Sigmoid colon (tissue), 7 donors: ENCODE measurements around the gene ASF1A. TPM values are rescaled to one million over a fixed set of nuclear protein-coding genes. Genes with fewer than 3 reads are reported as not detected.
A peak's percentile ranks its signal among the peaks of the same experiment; 100 is the strongest.

ENCODE experiments used
- DNase-seq: peaks from one replicate; pipeline ENCODE4 v3.0.0-alpha.2; 2019
- H3K27ac ChIP-seq, 4 donors: fragments of 200-600 bp; sonication (generic); one replicate each; pipeline ENCODE4 v1.5.1; 2016 to 2019; ENCODE audit warnings: mild to moderate bottlenecking in 1 of 4
- H3K27me3 ChIP-seq, 3 donors: fragments of 200-600 bp; sonication (generic); one replicate each; pipeline ENCODE4 v1.5.1; 2019; ENCODE audit warnings: mild to moderate bottlenecking in 1 of 3
- H3K36me3 ChIP-seq, 4 donors: fragments of 200-600 bp; sonication (generic); one replicate each; pipeline ENCODE4 v1.5.1; 2016 to 2019
- H3K4me1 ChIP-seq, 4 donors: fragments of 200-600 bp; sonication (generic); one replicate each; pipeline ENCODE4 v1.5.1; 2017 to 2019
- H3K4me3 ChIP-seq, 4 donors: fragments of 200-600 bp; sonication (generic); one replicate each; pipeline ENCODE4 v1.5.1; 2017 to 2019; ENCODE audit warnings: mild to moderate bottlenecking in 2 of 4, moderate library complexity in 1 of 4
- H3K9me3 ChIP-seq, 4 donors: fragments of 200-600 bp in 3 of 4; sonication (generic) in 3 of 4; one replicate each; pipeline versions ENCODE4 v1.5.1 to v1.6.1; 2013 to 2019
- CTCF ChIP-seq, 4 experiments: fragments of 450-650 bp in 3 of 4; fragments of 200-600 bp in 1 of 4; IDR thresholded peaks; one replicate each; pipeline ENCODE4 v1.5.1; 2016 to 2019; ENCODE audit warnings: antibody characterized with exemption in 4 of 4, mild to moderate bottlenecking in 3 of 4, moderate library complexity in 2 of 4
- EP300 ChIP-seq, 4 donors: sonication (generic); formaldehyde crosslinking; IDR thresholded peaks; one replicate each; pipeline ENCODE4 v1.6.1; 2017; ENCODE audit warnings: antibody characterized with exemption in 4 of 4
- POLR2A ChIP-seq, 2 donors: fragments of 450-650 bp; IDR thresholded peaks; one replicate each; pipeline ENCODE4 v1.6.1; 2016; ENCODE audit warnings: antibody characterized with exemption in 2 of 2, mild to moderate bottlenecking in 2 of 2, moderate library complexity in 2 of 2
- POLR2AphosphoS5 ChIP-seq, 4 donors: sonication (generic); formaldehyde crosslinking; IDR thresholded peaks; one replicate each; pipeline ENCODE4 v1.6.1; 2017; ENCODE audit warnings: antibody characterized with exemption in 4 of 4
- WGBS, 2 donors: extraction: QIAGEN DNeasy Blood & Tissue Kit; methylation state at CpG; one replicate each; pipeline ENCODE4 v1.1.7; 2013; 5-methylcytosine and 5-hydroxymethylcytosine counted together
- intact Hi-C: fragments of 100-400 bp; cut with DNase I; formaldehyde crosslinking; loops from one replicate; pipeline ENCODE4 v1.15.1; 2023
- polyA plus RNA-seq, 3 donors: library from polyadenylated mRNA; stranded (reverse); fragments of 200-250 nt; gene quantifications; one replicate each; pipeline ENCODE4 v1.2.3, GENCODE V29; 2013
- total RNA-seq, 4 donors: library from RNA; depleted of rRNA; stranded (reverse); fragments of >200 nt; gene quantifications; one replicate each; pipeline ENCODE4 v1.1.0, GENCODE V29; 2016
- donor health status: healthy with polysubstance abuse.
- donor health status: Bipolar disorder and iron deficiency.
- donor health status: healthy.

ASF1A gene
- total RNA-seq (10 to 100 TPM; 10.2 to 17.1 (median 14.1) TPM), polyA plus RNA-seq (10 to 100 TPM; 10.2 to 14.3 (median 11.6) TPM)

GRCh38 chr6:118893807-118894424 lies at the start of gene ASF1A:
ASF1A (plus strand) TSS chr6:118894152; CDS start chr6:118894414, 262 bp downstream.
- Histone ChIP-seq H3K27me3 (no peaks in the 10 kb centered on the region), H3K27ac (peak within 1 kb of the TSS; percentile 93 to 98 (median 96)), H3K36me3 (no peaks in the 10 kb centered on the region), H3K9me3 (no peaks in the 10 kb centered on the region), H3K4me1 (peaks cover 0 to 38% (median 17%) of the 10 kb centered on the region in 4 donors), H3K4me3 (peak within 1 kb of the TSS; percentile 68 to 96 (median 82))
- DNase-seq, result peak; percentile 98
- peak; percentile 60 to 63 for TF ChIP-seq POLR2A (IDR thresholded peaks at IDR 0.05)
- peak; percentile 75 to 94 (median 81) for TF ChIP-seq POLR2AphosphoS5 (IDR thresholded peaks at IDR 0.05)
- TF ChIP-seq CTCF (IDR thresholded peaks at IDR 0.05), result peak in 3 of 4 experiments; percentile 22 to 46 (median 33)
- TF ChIP-seq EP300 (IDR thresholded peaks at IDR 0.05), result no peak
- intact Hi-C loops, result loop anchor here (2.0 to 10.0 kb wide), 4 partner anchors 185 to 1219 kb away; partner anchors contain the start of genes CEP85L, FAM184A, MAN1A1 and NUS1
- 0% methylated on average over 51 of the region's 51 CpGs for WGBS, 2 donors

GRCh38 chr6:118844915-118845314 lies 49.0 kb upstream of the ASF1A start:
- H3K4me3 ChIP-seq, result no peak overlapping the region
- no peak for TF ChIP-seq POLR2A (IDR thresholded peaks at IDR 0.05)
- no peak for TF ChIP-seq EP300 (IDR thresholded peaks at IDR 0.05)
- no peak for TF ChIP-seq CTCF (IDR thresholded peaks at IDR 0.05)
- no peak for TF ChIP-seq POLR2AphosphoS5 (IDR thresholded peaks at IDR 0.05)
- H3K36me3 ChIP-seq, result no peaks in the 10 kb centered on the region
- intact Hi-C loops, result no loop called here
- H3K4me1 ChIP-seq, result peaks cover 0 to 5% (median 2%) of the 10 kb centered on the region in 4 donors
- no peak for DNase-seq
- no peaks in the 10 kb centered on the region for H3K9me3 ChIP-seq
- H3K27ac ChIP-seq, result no peak overlapping the region
- 73 to 90% methylated on average over 3 of the region's 3 CpGs for WGBS, 2 donors
- no peaks in the 10 kb centered on the region for H3K27me3 ChIP-seq

- H3K36me3 ChIP-seq, result no peaks in the 10 kb centered on the region
- H3K9me3 ChIP-seq, result no peaks in the 10 kb centered on the region
- TF ChIP-seq CTCF (IDR thresholded peaks at IDR 0.05) (no peak), POLR2AphosphoS5 (IDR thresholded peaks at IDR 0.05) (no peak), EP300 (IDR thresholded peaks at IDR 0.05) (no peak), POLR2A (IDR thresholded peaks at IDR 0.05) (no peak)
- H3K4me3 ChIP-seq, result no peak overlapping the region
- H3K27ac ChIP-seq, result no peak overlapping the region
- intact Hi-C loops, result no loop called here
- 97 to 98% methylated on average over 5 of the region's 5 CpGs for WGBS, 2 donors
- H3K27me3 ChIP-seq, result no peaks in the 10 kb centered on the region
- DNase-seq, result no peak
- peaks cover 0 to 3% (median under 1%) of the 10 kb centered on the region in 4 donors for H3K4me1 ChIP-seq
These were observed 40.5 kb upstream of the ASF1A start for GRCh38 chr6:118853408-118853807.

GRCh38 chr6:118856301-118856700 lies 37.7 kb upstream of the ASF1A start:
- 89 to 94% methylated on average over 4 of the region's 4 CpGs for WGBS, 2 donors
- H3K27me3 ChIP-seq, result no peaks in the 10 kb centered on the region
- H3K9me3 ChIP-seq, result no peaks in the 10 kb centered on the region
- no peak for TF ChIP-seq POLR2A (IDR thresholded peaks at IDR 0.05)
- no peak for TF ChIP-seq POLR2AphosphoS5 (IDR thresholded peaks at IDR 0.05)
- TF ChIP-seq CTCF (IDR thresholded peaks at IDR 0.05), result no peak
- TF ChIP-seq EP300 (IDR thresholded peaks at IDR 0.05), result no peak
- intact Hi-C loops, result no loop called here
- DNase-seq, result no peak
- no peak overlapping the region for H3K4me3 ChIP-seq
- no peak overlapping the region for H3K27ac ChIP-seq
- H3K36me3 ChIP-seq, result no peaks in the 10 kb centered on the region
- H3K4me1 ChIP-seq, result no peaks in the 10 kb centered on the region
